Ureter (tissue), 1 donor: ENCODE results near the gene EIF2A. TPM values are rescaled to one million over a fixed set of nuclear protein-coding genes. Genes with fewer than 3 reads are reported as not detected.
A peak's percentile ranks its signal among the peaks of the same experiment; 100 is the strongest.
"Not testable (repeated sequence)": the region's sequence is repeated elsewhere in the genome, so short reads cannot be mapped to it uniquely, and the experiment has no call there.

Source experiments
- DNase-seq: peaks from one replicate; pipeline ENCODE4 v3.0.0-alpha.2; 2020; ENCODE audit warnings: low spot score
- total RNA-seq: library from RNA; stranded (reverse); gene quantifications from one replicate; pipeline ENCODE4 v1.2.4, GENCODE V29; 2023
- donor health status: DM: yes; HTN: yes; CAD: no.

Gene EIF2A
- total RNA-seq, 1 donor from 2014 or later = 107 TPM

- no peak for DNase-seq
These were observed 56.0 kb downstream of the EIF2A start for GRCh38 chr3:150602426-150603152.

DNA sequence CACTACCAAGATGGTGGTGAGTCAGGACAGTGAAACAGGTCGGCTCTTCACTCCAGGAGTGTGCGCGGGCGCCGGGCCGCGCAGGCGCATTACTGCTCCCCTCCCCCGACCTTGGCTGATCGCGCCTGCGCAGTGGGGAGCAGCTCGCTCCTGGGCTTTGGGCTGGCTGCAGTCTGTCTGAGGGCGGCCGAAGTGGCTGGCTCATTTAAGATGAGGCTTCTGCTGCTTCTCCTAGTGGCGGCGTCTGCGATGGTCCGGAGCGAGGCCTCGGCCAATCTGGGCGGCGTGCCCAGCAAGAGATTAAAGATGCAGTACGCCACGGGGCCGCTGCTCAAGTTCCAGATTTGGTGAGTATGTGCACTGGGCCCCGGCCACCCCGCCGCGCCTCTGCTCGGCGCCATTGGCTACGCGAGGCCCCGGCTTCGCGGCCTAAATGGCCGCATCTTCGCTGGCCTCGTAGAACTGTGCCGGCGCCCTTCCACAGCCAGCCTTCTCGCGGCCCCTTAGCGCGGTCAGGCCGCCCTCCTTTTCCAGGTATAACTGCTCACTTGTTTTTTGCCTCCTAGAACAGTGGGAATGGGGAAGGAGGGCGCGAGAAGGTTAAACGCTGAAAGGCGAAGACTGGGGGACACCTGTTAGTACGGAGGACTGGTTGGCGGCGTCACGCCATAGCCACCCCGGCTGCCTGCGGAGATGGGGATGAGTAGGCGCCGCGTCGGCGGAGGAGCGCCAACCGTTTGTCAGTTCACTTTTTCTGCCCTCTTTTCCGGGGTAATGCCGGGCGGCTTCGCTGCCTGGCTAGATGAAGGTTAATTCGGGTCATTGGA, 56.8 kb downstream of the EIF2A start, which contains the start of gene SELENOT:
Gene SELENOT (plus strand): TSS at position 169 of the 827 bp plus-strand sequence. CDS start 42 bp downstream, at position 211.
- DNase-seq = peak; percentile 96

- DNase-seq = no peak
These were observed 57.4 kb downstream of the EIF2A start for GRCh38 chr3:150603980-150604319.

DNA sequence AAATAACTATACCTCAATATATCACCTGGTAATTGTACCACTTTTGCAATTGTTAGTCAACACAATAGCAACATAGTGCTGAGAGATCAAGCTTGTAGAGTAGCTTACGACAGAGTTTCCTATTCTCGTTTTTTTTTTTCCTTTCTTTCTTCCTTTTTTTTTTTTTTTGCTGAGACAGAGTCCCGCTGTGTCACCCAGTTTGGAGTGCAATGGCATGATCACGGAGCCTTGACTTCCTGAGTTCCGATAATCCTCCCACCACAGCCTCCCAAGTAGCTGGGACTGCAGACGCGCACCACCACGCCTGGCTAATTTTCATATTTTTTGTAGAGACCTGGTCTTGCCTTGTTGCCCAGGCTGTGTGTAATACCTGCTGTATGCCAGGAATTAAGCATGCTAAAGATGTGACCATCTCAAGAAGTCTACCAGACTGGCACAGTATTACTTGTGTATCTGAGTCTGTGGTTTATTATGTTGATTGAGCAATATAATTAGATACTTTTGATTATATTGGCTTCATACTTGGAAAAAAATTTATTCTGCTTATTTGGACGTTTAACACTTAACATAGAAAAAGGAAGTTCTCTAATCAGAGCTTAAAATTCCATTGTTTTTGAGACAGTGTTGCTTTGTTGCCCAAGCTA, 59.5 kb downstream of the EIF2A start:
- no peak for DNase-seq

DNA sequence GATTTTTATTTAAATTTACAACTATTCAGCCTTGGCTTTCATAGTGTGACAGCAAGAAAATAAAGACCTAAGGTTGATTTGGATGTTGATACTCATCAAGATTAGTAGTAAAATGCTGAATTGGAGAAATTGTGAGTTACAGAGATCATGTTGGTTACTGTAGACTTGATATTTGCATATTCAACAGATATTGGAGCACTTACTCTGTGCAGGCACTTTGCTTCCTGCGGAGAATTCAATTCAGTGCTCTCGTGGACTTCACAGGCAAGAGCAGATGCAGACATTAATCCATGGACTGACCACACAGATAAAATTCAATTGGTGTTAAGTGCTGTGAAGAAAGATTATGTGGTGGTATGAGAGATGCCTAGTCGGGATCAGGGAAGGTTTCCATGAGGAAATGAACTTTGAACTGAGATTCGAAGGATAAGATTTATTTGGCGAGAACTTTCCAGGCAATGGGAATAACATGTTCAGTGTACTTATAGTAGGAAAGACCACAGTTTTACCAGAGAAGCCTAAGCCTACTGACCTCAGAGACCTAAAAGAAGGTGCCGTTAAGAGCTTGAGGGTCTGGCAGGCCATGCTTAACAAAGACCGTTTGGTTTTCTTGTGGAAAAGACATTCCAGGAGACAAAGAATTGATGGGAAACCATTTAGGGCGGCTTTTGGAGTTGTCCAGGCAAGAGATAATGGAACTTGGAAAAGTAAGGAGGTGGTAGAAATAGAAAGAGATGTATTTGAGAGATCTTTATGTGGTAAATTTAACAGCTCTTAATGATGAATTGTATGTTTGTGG, 60.9 kb downstream of the EIF2A start:
- DNase-seq = no peak

DNA sequence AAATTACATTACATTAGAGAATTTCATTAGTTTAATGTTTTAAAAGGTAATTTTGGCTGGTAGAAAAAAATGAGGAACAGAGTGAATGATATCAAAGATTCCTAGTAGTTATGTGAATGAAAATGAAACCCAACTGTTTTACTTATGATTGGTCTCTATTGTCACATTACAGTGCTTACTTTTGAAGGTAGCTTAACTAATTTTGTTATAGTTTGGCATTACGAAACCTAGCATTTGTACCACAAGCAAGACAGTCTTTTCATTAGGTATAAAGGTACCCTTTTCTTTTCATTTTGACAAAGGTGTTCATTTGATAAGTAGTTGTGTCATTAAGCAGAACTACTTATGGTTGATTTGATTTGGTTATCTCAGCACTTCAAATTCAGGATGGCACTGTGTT, 63.4 kb downstream of the EIF2A start:
- DNase-seq = no peak

DNA sequence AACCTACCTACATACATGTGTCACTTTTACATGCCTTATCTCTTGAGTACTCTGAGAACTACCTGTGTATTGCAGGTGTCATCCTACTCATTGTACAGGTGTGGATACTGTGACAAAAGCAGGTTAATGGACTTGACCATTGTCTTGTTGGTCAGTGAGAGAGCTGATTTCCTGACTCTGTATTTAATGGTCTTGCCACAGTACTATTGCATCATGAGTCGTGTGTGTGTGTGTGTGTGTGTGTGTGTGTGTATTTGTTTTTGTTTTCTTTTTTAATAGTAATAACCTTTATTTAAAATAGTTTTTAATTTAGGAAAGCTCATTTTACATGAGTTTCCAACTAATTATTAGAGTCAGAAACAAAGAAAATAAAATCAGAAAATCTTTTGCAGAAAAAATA, 64.2 kb downstream of the EIF2A start:
- DNase-seq = no peak

DNA sequence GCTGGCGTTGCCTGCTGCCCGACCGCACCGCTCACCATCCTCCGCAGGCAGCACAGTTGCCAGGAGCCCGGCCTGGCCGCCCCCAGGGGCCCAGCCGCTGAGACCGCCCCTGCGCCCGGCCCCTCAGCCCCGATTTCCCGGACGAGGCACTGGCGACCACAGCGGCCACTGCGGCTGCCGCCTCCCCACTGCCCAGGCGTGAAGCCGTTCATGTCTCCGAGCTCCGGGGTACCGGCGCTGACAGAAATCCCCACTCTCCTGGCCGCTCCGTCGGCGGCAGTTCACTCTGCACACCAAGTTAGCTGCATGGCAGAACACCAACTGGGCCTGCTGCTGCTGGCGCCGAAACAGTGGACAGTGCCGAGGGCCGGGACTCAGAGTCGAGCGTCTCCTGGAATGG, 65.1 kb downstream of the EIF2A start:
- DNase-seq = no peak

DNA sequence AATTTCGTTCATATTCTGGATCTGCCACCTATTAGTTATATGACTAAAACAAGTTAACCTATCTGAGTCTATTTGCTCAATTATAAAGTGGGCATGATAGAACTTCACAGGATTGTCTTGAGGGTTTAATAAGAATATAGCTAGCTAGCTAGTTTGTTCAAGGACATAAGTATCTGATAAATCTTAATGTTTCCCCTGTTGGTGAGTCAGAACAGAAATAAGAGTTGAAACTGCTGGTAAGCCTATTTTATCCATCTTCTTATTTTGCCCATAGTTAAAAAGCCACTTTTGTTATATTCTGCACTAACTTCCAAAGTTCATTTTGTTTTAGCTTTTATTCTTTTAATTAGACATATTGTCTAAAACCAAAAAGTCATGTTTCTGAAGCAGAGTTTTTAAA, 65.9 kb downstream of the EIF2A start:
- no peak for DNase-seq

DNA sequence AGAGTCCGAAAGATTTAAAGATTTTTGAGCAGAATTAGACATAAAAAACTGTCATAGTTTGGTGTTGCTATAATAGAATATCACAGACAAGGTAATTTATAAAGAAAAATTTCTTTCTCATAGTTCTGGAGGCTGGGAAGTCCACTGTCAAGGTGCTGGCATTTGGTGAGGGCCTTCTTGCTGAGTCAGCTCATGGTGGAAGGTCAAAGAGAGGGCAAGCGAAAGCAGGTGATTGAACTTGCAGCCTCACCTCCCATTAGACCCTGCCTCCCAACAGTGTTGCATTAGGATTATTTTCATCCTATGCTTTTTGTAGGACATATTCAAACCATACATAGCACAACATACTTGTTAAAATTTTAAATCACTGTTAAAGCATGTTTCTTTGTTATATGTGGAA, 66.4 kb downstream of the EIF2A start:
- DNase-seq = no peak

- DNase-seq = no peak
These were observed 67.3 kb downstream of the EIF2A start for GRCh38 chr3:150613709-150614480.

DNA sequence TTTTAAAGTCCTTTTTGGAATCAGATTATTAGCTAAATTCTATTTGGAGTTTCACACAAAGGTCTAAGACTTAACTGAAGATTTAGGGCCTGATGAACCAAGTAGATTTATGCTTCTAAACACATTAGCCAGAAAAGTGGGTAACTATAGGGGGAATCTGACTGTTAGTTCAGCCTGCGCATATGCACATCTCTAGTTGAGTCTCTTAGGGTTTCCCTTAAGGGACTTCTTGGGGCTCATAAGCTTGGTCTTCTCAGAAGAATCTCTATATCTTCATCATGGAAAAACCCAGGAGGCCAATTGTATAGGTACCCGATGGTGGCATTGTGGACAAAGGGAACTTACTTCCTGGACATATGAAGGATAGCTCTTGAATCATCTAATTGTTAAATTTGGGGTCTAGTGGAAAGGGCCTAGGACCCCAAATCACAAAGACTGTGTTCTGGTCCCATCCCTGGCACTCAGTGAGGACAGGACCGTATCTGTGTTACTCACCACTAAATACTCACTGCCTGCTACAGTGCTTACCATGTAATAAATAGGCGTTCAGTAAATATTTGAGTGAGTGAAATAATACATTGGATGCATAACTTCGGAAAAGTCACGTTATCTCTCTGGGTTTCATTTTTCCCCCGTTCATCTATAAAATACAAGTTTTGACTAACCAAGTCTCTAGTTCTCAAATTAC, 73.6 kb downstream of the EIF2A start:
- DNase-seq = no peak

DNA sequence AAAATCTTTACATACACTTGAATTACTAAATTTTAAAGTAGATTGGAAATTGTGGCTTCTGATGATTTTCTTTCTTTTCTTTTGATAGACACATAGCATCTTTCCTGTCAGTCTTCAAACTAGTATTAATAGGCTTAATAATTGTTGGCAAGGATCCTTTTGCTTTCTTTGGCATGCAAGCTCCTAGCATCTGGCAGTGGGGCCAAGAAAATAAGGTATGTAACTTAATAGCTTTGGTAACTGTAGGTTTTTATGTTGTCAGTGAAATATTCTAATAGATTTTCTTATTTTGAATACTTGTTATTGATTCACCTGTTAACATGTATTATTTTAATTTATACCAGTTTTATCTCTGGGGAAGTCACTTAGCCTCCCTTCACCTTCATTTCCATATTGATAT, 76.4 kb downstream of the EIF2A start:
- not testable (repeated sequence) for DNase-seq

- DNase-seq = no peak
These were observed 77.4 kb downstream of the EIF2A start for GRCh38 chr3:150623945-150624344.

GRCh38 chr3:150626148-150626930, 79.8 kb downstream of the EIF2A start:
- DNase-seq = no peak

DNA sequence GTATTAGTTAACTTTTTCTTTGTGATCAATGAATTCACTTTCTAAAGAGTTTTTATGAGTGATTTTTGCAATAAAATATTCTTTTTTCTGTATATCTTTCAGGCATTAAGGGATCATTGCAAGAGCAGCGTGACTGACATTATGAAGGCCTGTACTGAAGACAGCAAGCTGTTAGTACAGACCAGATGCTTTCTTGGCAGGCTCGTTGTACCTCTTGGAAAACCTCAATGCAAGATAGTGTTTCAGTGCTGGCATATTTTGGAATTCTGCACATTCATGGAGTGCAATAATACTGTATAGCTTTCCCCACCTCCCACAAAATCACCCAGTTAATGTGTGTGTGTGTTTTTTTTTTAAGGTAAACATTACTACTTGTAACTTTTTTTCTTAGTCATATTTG, 81.0 kb downstream of the EIF2A start:
- no peak for DNase-seq

GRCh38 chr3:150631515-150632221, 85.1 kb downstream of the EIF2A start:
- no peak for DNase-seq

DNA sequence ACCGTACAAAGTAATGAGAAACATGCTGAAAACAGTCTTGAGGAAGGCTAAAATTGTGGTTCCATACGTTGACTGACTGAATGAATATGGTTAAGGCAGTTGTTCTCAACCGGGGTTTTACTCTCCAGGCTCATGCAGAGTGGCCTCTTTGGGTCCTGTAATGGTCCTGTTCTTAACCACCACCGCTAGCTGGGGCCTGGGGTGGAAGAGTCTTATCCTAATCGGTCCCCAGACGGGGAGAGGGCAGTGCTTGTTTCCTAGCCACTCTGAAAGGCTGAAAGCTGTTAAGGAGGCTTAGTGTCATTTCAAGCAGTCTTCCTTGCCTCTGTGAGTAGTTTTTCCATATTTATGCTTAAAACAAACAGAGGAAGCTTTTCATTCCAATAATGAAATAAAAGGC, 88.5 kb downstream of the EIF2A start:
- no peak for DNase-seq

- DNase-seq = no peak
These were observed 88.9 kb downstream of the EIF2A start for GRCh38 chr3:150635526-150635925.
